Measurements from ENCODE around the gene FOXE1. TPM values are rescaled to one million over a fixed set of nuclear protein-coding genes. Genes with fewer than 3 reads are reported as not detected.
A peak's percentile ranks its signal among the peaks of the same experiment; 100 is the strongest.

Gene FOXE1
- total RNA-seq, 4 donors from 2014 or later, result not detected

DNA sequence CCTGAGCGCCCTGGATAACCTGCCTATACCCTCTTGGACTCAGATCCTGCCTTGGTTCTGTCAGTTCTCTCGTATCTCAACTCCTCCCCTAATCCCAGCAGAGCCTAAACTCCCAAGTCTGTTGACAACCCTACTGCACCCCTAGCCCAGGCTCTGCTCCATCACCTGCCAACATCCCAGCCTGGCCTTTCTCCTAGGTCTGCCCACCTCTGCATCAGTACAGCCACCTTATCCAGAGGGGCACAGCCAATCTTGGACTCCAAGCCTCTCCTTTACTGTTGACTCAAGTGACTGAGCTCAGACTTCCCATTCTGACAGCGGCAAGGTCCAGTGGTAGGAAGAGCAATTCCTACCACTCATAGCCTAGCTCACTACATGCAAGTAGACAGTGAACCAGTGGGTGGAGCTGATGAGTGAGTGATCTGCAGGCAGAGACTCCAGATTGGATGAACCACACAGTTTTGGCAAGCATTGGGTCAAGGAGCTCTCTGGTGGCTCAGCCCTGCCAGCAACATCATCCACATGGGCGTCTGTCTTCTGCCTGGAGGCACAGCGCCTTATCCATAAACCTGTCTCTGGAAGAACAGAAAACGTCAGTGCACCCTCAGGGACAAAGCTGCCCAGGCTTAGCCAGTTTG is 42.8 kb downstream of the FOXE1 start:
- Histone ChIP-seq H3K4me1 (no peaks in the 10 kb centered on the region), H3K4me3 (no peak overlapping the region), H3K27ac (no peak overlapping the region), H3K36me3 (no peaks in the 10 kb centered on the region), H3K9me3 (peaks cover 0 to 5% of the 10 kb centered on the region in 2 donors), H3K27me3 (no peaks in the 10 kb centered on the region)
- DNase-seq, result no peak
- TF ChIP-seq, protein P1, sequence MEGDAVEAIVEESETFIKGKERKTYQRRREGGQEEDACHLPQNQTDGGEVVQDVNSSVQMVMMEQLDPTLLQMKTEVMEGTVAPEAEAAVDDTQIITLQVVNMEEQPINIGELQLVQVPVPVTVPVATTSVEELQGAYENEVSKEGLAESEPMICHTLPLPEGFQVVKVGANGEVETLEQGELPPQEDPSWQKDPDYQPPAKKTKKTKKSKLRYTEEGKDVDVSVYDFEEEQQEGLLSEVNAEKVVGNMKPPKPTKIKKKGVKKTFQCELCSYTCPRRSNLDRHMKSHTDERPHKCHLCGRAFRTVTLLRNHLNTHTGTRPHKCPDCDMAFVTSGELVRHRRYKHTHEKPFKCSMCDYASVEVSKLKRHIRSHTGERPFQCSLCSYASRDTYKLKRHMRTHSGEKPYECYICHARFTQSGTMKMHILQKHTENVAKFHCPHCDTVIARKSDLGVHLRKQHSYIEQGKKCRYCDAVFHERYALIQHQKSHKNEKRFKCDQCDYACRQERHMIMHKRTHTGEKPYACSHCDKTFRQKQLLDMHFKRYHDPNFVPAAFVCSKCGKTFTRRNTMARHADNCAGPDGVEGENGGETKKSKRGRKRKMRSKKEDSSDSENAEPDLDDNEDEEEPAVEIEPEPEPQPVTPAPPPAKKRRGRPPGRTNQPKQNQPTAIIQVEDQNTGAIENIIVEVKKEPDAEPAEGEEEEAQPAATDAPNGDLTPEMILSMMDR (IDR thresholded peaks at IDR 0.05), result no peak
- no peak for TF ChIP-seq EP300 (IDR thresholded peaks at IDR 0.05; ENCODE audit: low read depth)
- no peak for TF ChIP-seq POLR2A (IDR thresholded peaks at IDR 0.05)
- TF ChIP-seq POLR2AphosphoS5 (IDR thresholded peaks at IDR 0.05), result no peak
- 83 to 89% methylated on average over 3 to 6 of the region's 6 CpGs for WGBS, 2 donors (ENCODE audit: low coverage in 1 of 2)
- in situ Hi-C loops (cut with MboI; ENCODE audit: low pct_ligation_motif_present in 1 of 4, low pct_unique_long_range_greater_than_20kb in 1 of 4, low sequenced_read_pairs in 3 of 4) (loop anchor here in 2 of 4 donors (5.0 to 10.0 kb wide), 2 partner anchors 181 to 184 kb away; no protein-coding TSS in a partner anchor), intact Hi-C loops (cut with DNase I; ENCODE audit: low total_unique reads) (no loop called here)

DNA sequence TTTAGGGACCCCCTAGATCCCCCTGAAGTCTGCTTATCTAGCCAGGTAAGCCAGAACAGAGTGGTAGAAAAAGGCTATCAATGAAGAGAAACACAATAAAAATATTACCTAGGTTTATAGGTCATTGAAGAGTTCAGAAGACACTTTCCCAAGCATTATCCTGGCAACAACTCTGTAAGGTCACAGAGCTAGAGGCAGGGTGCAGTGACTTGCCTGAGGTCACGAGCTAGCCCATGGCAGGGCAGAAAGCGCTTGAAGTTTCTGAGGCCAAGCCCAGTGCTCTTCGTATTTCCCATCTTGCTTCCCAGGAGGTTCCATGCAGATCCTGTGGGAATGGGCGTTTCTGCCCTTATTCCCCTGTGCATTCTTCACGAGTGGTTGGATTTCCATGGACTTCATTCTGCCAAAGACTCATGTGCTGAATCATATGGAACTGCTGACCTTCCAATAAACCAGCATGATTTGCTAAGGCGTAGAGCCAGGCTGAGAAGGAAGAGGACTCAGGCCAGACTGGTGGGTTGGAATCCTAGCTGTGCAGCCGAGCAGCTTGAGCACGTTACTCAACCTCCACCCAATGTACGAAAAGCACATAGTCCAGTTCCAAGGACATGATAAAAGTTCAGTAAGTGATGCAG is 47.2 kb downstream of the FOXE1 start:
- intact Hi-C loops (cut with DNase I; ENCODE audit: low total_unique reads) (loop anchor here (2.0 kb wide), 1 partner anchor 189 kb away; no protein-coding TSS in a partner anchor), in situ Hi-C loops (cut with MboI; ENCODE audit: low pct_ligation_motif_present in 1 of 4, low pct_unique_long_range_greater_than_20kb in 1 of 4, low sequenced_read_pairs in 3 of 4) (loop anchor here (5.0 to 25.0 kb wide), 3 partner anchors 137 to 362 kb away; partner anchors contain the start of gene TBC1D2 (in 2 of the 4))
- no peaks in the 10 kb centered on the region for H3K9me3 ChIP-seq
- no peaks in the 10 kb centered on the region for H3K4me1 ChIP-seq
- no peak for DNase-seq
- peaks cover 0 to 12% (median 2%) of the 10 kb centered on the region in 4 donors for H3K36me3 ChIP-seq
- TF ChIP-seq, protein P1 (IDR thresholded peaks at IDR 0.05), result no peak
- TF ChIP-seq EP300 (IDR thresholded peaks at IDR 0.05; ENCODE audit: low read depth) (no peak), POLR2AphosphoS5 (IDR thresholded peaks at IDR 0.05) (no peak), POLR2A (IDR thresholded peaks at IDR 0.05) (no peak)
- 84 to 96% methylated on average over 5 to 9 of the region's 9 CpGs for WGBS, 2 donors (ENCODE audit: low coverage in 1 of 2)
- H3K4me3 ChIP-seq, result no peak overlapping the region
- no peaks in the 10 kb centered on the region for H3K27me3 ChIP-seq
- no peak overlapping the region for H3K27ac ChIP-seq

DNA sequence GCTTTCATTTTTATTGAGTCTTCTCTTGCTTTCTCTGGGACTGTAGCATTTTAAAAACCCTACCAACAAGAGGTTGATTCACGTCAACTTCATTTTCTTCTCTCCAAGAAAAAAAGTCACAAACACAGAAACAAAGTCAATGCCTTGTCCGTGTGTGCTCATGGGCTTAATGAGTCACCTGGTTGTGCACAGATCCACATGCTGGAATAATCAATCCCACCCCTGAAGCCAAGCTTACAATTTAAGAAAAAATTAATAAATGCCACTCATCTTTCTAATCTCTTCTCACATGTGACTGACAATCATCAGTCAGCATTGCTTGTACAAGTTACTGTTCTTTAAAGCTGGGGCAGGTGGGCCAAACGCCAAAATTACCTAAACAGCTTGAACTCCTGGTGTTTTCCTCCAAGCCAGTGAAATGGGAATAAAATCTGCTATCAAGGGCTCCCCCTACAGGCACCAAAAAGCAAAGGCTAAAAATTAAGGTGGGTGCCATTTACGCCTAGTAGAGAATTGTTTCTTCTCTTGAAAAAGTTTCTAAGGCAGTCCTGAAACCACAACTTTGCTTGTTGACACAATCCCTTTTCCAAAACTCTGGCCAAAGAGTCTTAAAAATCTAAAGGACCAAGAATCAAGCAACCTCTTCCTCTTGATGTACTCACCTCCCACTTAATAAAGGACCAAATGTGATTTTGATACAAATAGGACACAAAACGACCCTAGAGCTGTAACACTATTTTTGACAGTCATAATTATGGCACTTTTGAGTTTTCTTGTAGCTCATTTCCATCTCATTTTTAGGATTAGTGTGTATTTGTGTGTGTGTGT is 47.9 kb downstream of the FOXE1 start:
- DNase-seq, result no peak
- no peak overlapping the region for H3K4me3 ChIP-seq
- no peaks in the 10 kb centered on the region for H3K27me3 ChIP-seq
- TF ChIP-seq, protein P1 (IDR thresholded peaks at IDR 0.05), result peak; percentile 67 to 76 (median 72)
- no peak for TF ChIP-seq EP300 (IDR thresholded peaks at IDR 0.05; ENCODE audit: low read depth)
- in situ Hi-C loops (cut with MboI; ENCODE audit: low pct_ligation_motif_present in 1 of 4, low pct_unique_long_range_greater_than_20kb in 1 of 4, low sequenced_read_pairs in 3 of 4), result loop anchor here (5.0 to 25.0 kb wide), 3 partner anchors 136 to 361 kb away; partner anchors contain the start of gene TBC1D2 (in 2 of the 4)
- H3K9me3 ChIP-seq, result no peaks in the 10 kb centered on the region
- H3K36me3 ChIP-seq, result peaks cover 0 to 12% (median 2%) of the 10 kb centered on the region in 4 donors
- peaks cover 0 to 6% (median 0%) of the 10 kb centered on the region in 4 donors for H3K4me1 ChIP-seq
- WGBS, 2 donors (ENCODE audit: low coverage in 1 of 2), result 32 to 41% methylated on average over 4 to 5 of the region's 5 CpGs
- H3K27ac ChIP-seq, result no peak overlapping the region
- intact Hi-C loops (cut with DNase I; ENCODE audit: low total_unique reads), result loop anchor here (2.0 kb wide), 1 partner anchor 190 kb away; no protein-coding TSS in a partner anchor

DNA sequence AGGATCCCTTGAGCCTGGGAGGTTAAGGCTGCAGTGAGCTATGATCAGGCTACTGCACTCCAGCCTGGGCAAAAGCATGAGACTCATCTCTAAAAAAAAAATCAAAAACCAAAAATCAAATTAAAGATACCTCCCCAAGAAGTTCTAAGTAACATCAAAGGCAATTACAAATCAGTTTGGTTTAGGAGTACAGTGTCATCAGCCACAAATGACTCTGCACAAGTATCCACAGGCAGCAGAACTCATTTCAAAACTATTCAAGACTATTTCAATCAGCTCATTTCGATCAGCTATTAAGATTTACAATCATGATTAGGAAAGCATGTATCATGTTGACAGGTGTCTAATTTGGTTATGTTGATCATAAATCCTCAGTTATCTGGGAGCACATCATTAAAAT is 50.2 kb downstream of the FOXE1 start:
- Histone ChIP-seq H3K27ac (no peak overlapping the region), H3K4me3 (no peak overlapping the region), H3K4me1 (peaks cover 0 to 24% (median 4%) of the 10 kb centered on the region in 4 donors), H3K27me3 (no peaks in the 10 kb centered on the region), H3K36me3 (peaks cover 0 to 12% (median 2%) of the 10 kb centered on the region in 4 donors), H3K9me3 (no peaks in the 10 kb centered on the region)
- TF ChIP-seq EP300 (IDR thresholded peaks at IDR 0.05; ENCODE audit: low read depth) (no peak), POLR2A (IDR thresholded peaks at IDR 0.05) (no peak), POLR2AphosphoS5 (IDR thresholded peaks at IDR 0.05) (no peak)
- TF ChIP-seq, protein P1 (IDR thresholded peaks at IDR 0.05), result no peak
- 61 to 88% methylated on average over 1 of the region's 1 CpG for WGBS, 2 donors (ENCODE audit: low coverage in 1 of 2)
- no peak for DNase-seq
- intact Hi-C loops (cut with DNase I; ENCODE audit: low total_unique reads) (no loop called here), in situ Hi-C loops (cut with MboI; ENCODE audit: low pct_ligation_motif_present in 1 of 4, low pct_unique_long_range_greater_than_20kb in 1 of 4, low sequenced_read_pairs in 3 of 4) (loop anchor here (5.0 to 25.0 kb wide), 3 partner anchors 134 to 359 kb away; partner anchors contain the start of gene TBC1D2 (in 2 of the 4))

All from transverse colon (tissue), 4 donors.